ENCODE results near the gene FEM1A.
A peak's percentile ranks its signal among the peaks of the same experiment; 100 is the strongest.
"Not testable (repeated sequence)": the region's sequence is repeated elsewhere in the genome, so short reads cannot be mapped to it uniquely, and the experiment has no call there.

Gene FEM1A

GRCh38 chr19:4811328-4812131, 20.0 kb downstream of the FEM1A start:
- DNase-seq (ENCODE audit: low spot score), result peak; percentile 87

GRCh38 chr19:4814625-4815425, 23.3 kb downstream of the FEM1A start:
- DNase-seq (ENCODE audit: low spot score), result no peak

- peak; percentile 78 for DNase-seq (ENCODE audit: low spot score)
Observed at GRCh38 chr19:4815426-4816201, 24.1 kb downstream of the FEM1A start.

- DNase-seq (ENCODE audit: low spot score), result no peak
Observed at GRCh38 chr19:4816202-4816949, 24.8 kb downstream of the FEM1A start.

- DNase-seq (ENCODE audit: low spot score), result no peak
Observed at GRCh38 chr19:4816950-4817278, 25.4 kb downstream of the FEM1A start.

- no peak for DNase-seq (ENCODE audit: low spot score)
Observed at GRCh38 chr19:4817467-4818277, 26.1 kb downstream of the FEM1A start.

- no peak for DNase-seq (ENCODE audit: low spot score)
Observed at GRCh38 chr19:4821265-4821664, 29.7 kb downstream of the FEM1A start.

- DNase-seq (ENCODE audit: low spot score), result not testable (repeated sequence)
Observed at GRCh38 chr19:4822354-4822753, 30.8 kb downstream of the FEM1A start.

- DNase-seq (ENCODE audit: low spot score), result no peak
Observed at GRCh38 chr19:4823577-4823976, 32.0 kb downstream of the FEM1A start.

GRCh38 chr19:4829001-4829712, 37.6 kb downstream of the FEM1A start:
- DNase-seq (ENCODE audit: low spot score), result no peak

- no peak for DNase-seq (ENCODE audit: low spot score)
Observed at GRCh38 chr19:4830332-4830731, 38.8 kb downstream of the FEM1A start.

GRCh38 chr19:4830768-4831265, 39.3 kb downstream of the FEM1A start:
- no peak for DNase-seq (ENCODE audit: low spot score)

- DNase-seq (ENCODE audit: low spot score), result peak; percentile 78
Observed at GRCh38 chr19:4831304-4831978, 39.9 kb downstream of the FEM1A start, which contains the start of gene TICAM1. Gene TICAM1 (minus strand): TSS chr19:4831712. CDS start chr19:4818377, 13,335 bp downstream.

GRCh38 chr19:4831979-4832340, 40.4 kb downstream of the FEM1A start:
- not testable (repeated sequence) for DNase-seq (ENCODE audit: low spot score)

- no peak for DNase-seq (ENCODE audit: low spot score)
Observed at GRCh38 chr19:4832776-4833175, 41.2 kb downstream of the FEM1A start.

- no peak for DNase-seq (ENCODE audit: low spot score)
Observed at GRCh38 chr19:4839192-4839591, 47.7 kb downstream of the FEM1A start.

GRCh38 chr19:4843647-4843965, 52.1 kb downstream of the FEM1A start:
- DNase-seq (ENCODE audit: low spot score), result no peak

GRCh38 chr19:4844348-4845179, 53.0 kb downstream of the FEM1A start:
- DNase-seq (ENCODE audit: low spot score), result no peak

GRCh38 chr19:4845975-4846374, 54.4 kb downstream of the FEM1A start:
- not testable (repeated sequence) for DNase-seq (ENCODE audit: low spot score)

Data from CD4-positive, alpha-beta T cell treated with Interleukin-2 at 100 ng/mL for 4 hours (primary cell).